Esophagus squamous epithelium (tissue), 5 donors: ENCODE results near the gene GBA2. TPM values are rescaled to one million over a fixed set of nuclear protein-coding genes. Genes with fewer than 3 reads are reported as not detected.

Source experiments
- DNase-seq: peaks from one replicate; lab custom pipeline; 2025; lab: John Stamatoyannopoulos, UW
- H3K27ac ChIP-seq, 4 donors: fragments of 200-600 bp; sonication (generic); one replicate each; pipeline ENCODE4 v1.5.1; 2016 to 2019; ENCODE audit warnings: mild to moderate bottlenecking in 1 of 4
- H3K27me3 ChIP-seq, 4 donors: fragments of 200-600 bp; sonication (generic); 1 replicate in 3 of 4; 2 replicates in 1 of 4; pipeline versions ENCODE4 v1.5.1 to v1.6.0; 2017 to 2021; ENCODE audit warnings: antibody characterized with exemption in 1 of 4
- H3K36me3 ChIP-seq, 3 donors: fragments of 200-600 bp; sonication (generic); one replicate each; pipeline ENCODE4 v1.5.1; 2016 to 2019
- H3K4me1 ChIP-seq, 3 donors: fragments of 200-600 bp; sonication (generic); one replicate each; pipeline ENCODE4 v1.5.1; 2017 to 2019
- H3K4me3 ChIP-seq, 4 donors: fragments of 200-600 bp; sonication (generic); 1 replicate in 3 of 4; 2 replicates in 1 of 4; pipeline ENCODE4 v1.5.1; 2016 to 2019; ENCODE audit warnings: mild to moderate bottlenecking in 2 of 4, moderate library complexity in 1 of 4
- H3K9me3 ChIP-seq, 3 donors: fragments of 200-600 bp; sonication (generic); one replicate each; pipeline ENCODE4 v1.5.1; 2016 to 2019
- CTCF ChIP-seq, 6 experiments: fragments of 450-650 bp in 4 of 6; fragments of 200-600 bp in 2 of 6; sonication (generic) in 2 of 6; IDR thresholded peaks; one replicate each; pipeline ENCODE4 v1.5.1; 2016 to 2019; ENCODE audit warnings: antibody characterized with exemption in 6 of 6, mild to moderate bottlenecking in 4 of 6, moderate library complexity in 4 of 6
- POLR2A ChIP-seq, 4 donors: fragments of 450-650 bp; IDR thresholded peaks; one replicate each; pipeline ENCODE4 v1.6.1; 2017; ENCODE audit warnings: antibody characterized with exemption in 4 of 4, mild to moderate bottlenecking in 4 of 4, moderate library complexity in 3 of 4
- WGBS, 2 donors: methylation state at CpG; one replicate each; pipeline ENCODE4 v1.1.5; 2018; 5-methylcytosine and 5-hydroxymethylcytosine counted together
- intact Hi-C: fragments of 100-400 bp; cut with DNase I; formaldehyde crosslinking; loops from one replicate; pipeline ENCODE4 v1.15.0; 2022
- total RNA-seq, 4 donors: library from RNA; depleted of rRNA; stranded (reverse); fragments of >200 nt; gene quantifications; one replicate each; pipeline ENCODE4 v1.1.0, GENCODE V29; 2016
- donor health status: DM: yes; HTN: yes; CAD: no.

Gene GBA2
- total RNA-seq, 4 donors from 2014 or later = 14.1 to 61.8 (median 42.0) TPM

DNA sequence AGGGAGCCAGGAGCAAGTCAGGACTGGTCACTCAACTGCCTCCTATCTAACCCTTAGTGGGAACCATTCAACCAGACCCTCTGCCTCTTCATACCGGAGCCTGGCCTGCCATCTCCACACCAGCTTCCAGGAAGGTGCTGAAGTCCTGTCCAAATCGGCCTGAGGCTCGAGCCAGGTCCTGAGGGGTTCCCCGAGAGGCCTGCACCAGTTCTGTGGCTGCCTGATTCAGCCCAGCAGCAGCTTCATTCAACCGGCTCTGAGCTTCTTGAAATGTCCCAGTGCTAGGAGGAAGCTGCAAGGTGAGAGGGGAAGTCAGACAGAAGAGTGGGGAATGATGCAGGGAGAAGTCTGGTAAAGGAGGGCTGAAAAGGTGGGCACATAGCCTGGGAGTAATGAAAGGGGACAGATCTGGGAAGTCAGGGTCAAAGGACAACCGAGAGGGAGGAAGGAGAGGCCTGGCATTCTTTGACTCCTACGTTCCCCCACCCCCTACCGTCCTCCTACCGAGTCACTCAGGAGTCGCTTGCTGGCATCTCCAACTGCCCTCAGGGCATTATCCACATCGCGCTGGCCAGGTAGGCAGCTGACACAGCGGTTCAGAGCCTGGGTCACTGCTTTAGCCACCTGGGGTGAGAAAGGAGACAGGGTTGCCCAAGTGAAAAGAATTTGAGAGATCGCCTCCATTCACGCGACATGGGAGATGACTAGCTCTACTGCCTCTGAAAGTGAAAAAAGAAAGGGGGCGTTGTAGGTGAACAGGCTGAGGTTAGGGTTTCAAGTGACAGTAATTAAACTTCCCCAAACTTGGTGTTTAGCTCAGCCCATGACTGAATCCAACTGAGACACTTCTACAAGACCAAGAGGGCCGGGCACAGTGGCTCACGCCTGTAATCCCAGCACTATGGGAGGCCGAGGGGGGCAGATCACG is 37.3 kb downstream of the GBA2 start:
- 73 to 79% methylated on average over 17 to 18 of the region's 21 CpGs for WGBS, 2 donors
- no peaks in the 10 kb centered on the region for H3K4me1 ChIP-seq

GRCh38 chr9:35710818-35711500 is 38.1 kb downstream of the GBA2 start:
- Histone ChIP-seq H3K4me1 (no peaks in the 10 kb centered on the region), H3K36me3 (peaks cover 71 to 100% (median 83%) of the 10 kb centered on the region in 3 donors), H3K27me3 (no peaks in the 10 kb centered on the region), H3K27ac (peak overlapping the region in 2 of 4 donors; percentile 13 to 34), H3K4me3 (no peak overlapping the region), H3K9me3 (no peaks in the 10 kb centered on the region)
- no peak for DNase-seq
- TF ChIP-seq POLR2A (IDR thresholded peaks at IDR 0.05) = no peak
- TF ChIP-seq CTCF (IDR thresholded peaks at IDR 0.05) = no peak
- intact Hi-C loops = no loop called here
- 77 to 91% methylated on average over 6 to 7 of the region's 7 CpGs for WGBS, 2 donors

More for the DNA sequence above, 37.3 kb downstream of the GBA2 start:
- TF ChIP-seq CTCF (IDR thresholded peaks at IDR 0.05) (no peak), POLR2A (IDR thresholded peaks at IDR 0.05) (no peak)
- Histone ChIP-seq H3K27ac (peak overlapping the region in 3 of 4 donors; percentile 13 to 34 (median 17)), H3K9me3 (no peaks in the 10 kb centered on the region), H3K4me3 (no peak overlapping the region), H3K36me3 (peaks cover 65 to 100% (median 81%) of the 10 kb centered on the region in 3 donors), H3K27me3 (no peaks in the 10 kb centered on the region)
- intact Hi-C loops = no loop called here
- DNase-seq = no peak

DNA sequence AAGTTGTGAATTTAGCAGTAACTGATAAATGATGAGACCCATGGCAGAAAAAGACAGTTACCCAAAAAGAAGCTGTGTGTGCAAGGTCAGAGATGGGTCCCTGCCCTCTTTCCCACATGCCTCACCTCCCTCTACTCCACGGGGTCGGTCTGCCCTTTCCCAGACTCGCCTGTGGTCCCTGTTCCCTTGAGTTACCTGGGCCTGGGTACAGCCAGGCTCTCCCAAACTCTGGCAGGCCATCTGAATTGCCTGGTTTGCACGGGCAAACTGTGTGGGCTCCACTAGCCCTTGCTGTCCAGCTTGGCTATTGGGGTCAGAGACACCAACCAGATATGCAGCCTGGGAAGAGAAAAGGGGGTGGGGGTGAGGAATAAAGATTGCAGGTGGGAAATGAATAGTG is 40.9 kb downstream of the GBA2 start:
- Histone ChIP-seq H3K4me3 (no peak overlapping the region), H3K36me3 (peaks cover 76 to 100% (median 90%) of the 10 kb centered on the region in 3 donors), H3K4me1 (no peaks in the 10 kb centered on the region), H3K9me3 (no peaks in the 10 kb centered on the region), H3K27me3 (no peaks in the 10 kb centered on the region), H3K27ac (peak overlapping the region in 1 of 4 donors; percentile 39)
- intact Hi-C loops = no loop called here
- TF ChIP-seq POLR2A (IDR thresholded peaks at IDR 0.05) (no peak), CTCF (IDR thresholded peaks at IDR 0.05) (no peak)
- WGBS, 2 donors = 89 to 96% methylated on average over 3 to 4 of the region's 4 CpGs
- DNase-seq = no peak

DNA sequence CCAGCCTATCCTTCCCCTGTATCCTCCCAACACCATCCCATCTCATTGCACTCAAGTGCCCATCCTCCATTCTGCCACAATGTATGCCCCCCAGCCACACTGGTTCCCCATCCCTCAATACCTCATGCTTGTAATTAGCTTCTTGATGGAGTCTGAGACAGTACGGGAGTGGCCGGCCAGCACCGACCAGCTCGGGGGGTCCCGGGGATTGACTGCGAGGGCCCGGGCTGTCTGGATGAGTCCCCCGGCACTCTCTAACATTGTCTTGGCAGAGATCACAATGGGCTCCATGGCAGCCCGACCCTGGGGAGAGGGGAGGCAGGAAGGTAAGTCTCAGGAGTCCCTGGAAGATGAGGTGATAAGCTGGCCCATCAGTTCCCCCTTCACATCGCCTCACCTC is 42.1 kb downstream of the GBA2 start:
- Histone ChIP-seq H3K4me1 (no peaks in the 10 kb centered on the region), H3K4me3 (no peak overlapping the region), H3K9me3 (no peaks in the 10 kb centered on the region), H3K36me3 (peaks cover 78 to 100% (median 91%) of the 10 kb centered on the region in 3 donors), H3K27me3 (no peaks in the 10 kb centered on the region), H3K27ac (no peak overlapping the region)
- no peak for DNase-seq
- intact Hi-C loops = no loop called here
- 61% methylated on average over 2 of the region's 10 CpGs; no CpG with 5 or more reads in 1 of the 2 donors for WGBS, 2 donors
- TF ChIP-seq CTCF (IDR thresholded peaks at IDR 0.05) (no peak), POLR2A (IDR thresholded peaks at IDR 0.05) (no peak)
